Tibial artery (tissue), 4 donors: Measurements from ENCODE around the gene THSD4.

Experiments
- DNase-seq, 2 donors: peaks; one replicate each; pipeline ENCODE4 v3.0.0-alpha.2; 2019
- H3K27ac ChIP-seq, 2 donors: fragments of 200-600 bp; sonication (generic) in 1 of 2; 1 replicate in 1 of 2; 2 replicates in 1 of 2; pipeline ENCODE4 v1.5.1; 2018 to 2019; ENCODE audit warnings: mild to moderate bottlenecking in 1 of 2
- H3K27me3 ChIP-seq, 2 donors: fragments of 200-600 bp; sonication (generic) in 1 of 2; one replicate each; pipeline versions ENCODE4 v1.5.1 to v1.6.0; 2016 to 2019
- H3K36me3 ChIP-seq, 3 donors: fragments of 200-600 bp; sonication (generic) in 2 of 3; one replicate each; pipeline ENCODE4 v1.5.1; 2016 to 2019; ENCODE audit warnings: mild to moderate bottlenecking in 2 of 3
- H3K4me1 ChIP-seq, 4 donors: fragments of 200-600 bp; sonication (generic) in 2 of 4; 1 replicate in 3 of 4; 2 replicates in 1 of 4; pipeline ENCODE4 v1.5.1; 2016 to 2019
- H3K4me3 ChIP-seq, 2 donors: fragments of 200-600 bp; sonication (generic) in 1 of 2; 1 replicate in 1 of 2; 2 replicates in 1 of 2; pipeline ENCODE4 v1.5.1; 2018 to 2019; ENCODE audit warnings: mild to moderate bottlenecking in 2 of 2
- H3K9me3 ChIP-seq, 3 donors: fragments of 200-600 bp; sonication (generic) in 1 of 3; one replicate each; pipeline ENCODE4 v1.5.1; 2016 to 2019
- CTCF ChIP-seq, 2 experiments: fragments of 200-600 bp in 1 of 2; fragments of 450-650 bp in 1 of 2; IDR thresholded peaks; one replicate each; pipeline ENCODE4 v1.5.1; 2017 to 2019; ENCODE audit warnings: antibody characterized with exemption in 2 of 2, mild to moderate bottlenecking in 1 of 2, moderate library complexity in 1 of 2
- intact Hi-C: fragments of 100-400 bp; cut with DNase I; formaldehyde crosslinking; loops from one replicate; pipeline ENCODE4 v1.15.0; 2023; ENCODE audit warnings: low total_unique reads

Gene THSD4

GRCh38 chr15:71462638-71463037, 347.4 kb downstream of the THSD4 start:
- Histone ChIP-seq H3K36me3 (no peaks in the 10 kb centered on the region), H3K27me3 (no peaks in the 10 kb centered on the region), H3K4me1 (no peaks in the 10 kb centered on the region), H3K9me3 (no peaks in the 10 kb centered on the region), H3K4me3 (no peak overlapping the region), H3K27ac (no peak overlapping the region)
- intact Hi-C loops, result no loop called here
- no peak for TF ChIP-seq CTCF (IDR thresholded peaks at IDR 0.05)
- DNase-seq, result no peak

- no peak overlapping the region for H3K27ac ChIP-seq
- intact Hi-C loops, result no loop called here
- no peaks in the 10 kb centered on the region for H3K36me3 ChIP-seq
- no peak for TF ChIP-seq CTCF (IDR thresholded peaks at IDR 0.05)
- no peaks in the 10 kb centered on the region for H3K9me3 ChIP-seq
- no peak overlapping the region for H3K4me3 ChIP-seq
- no peak for DNase-seq
- H3K4me1 ChIP-seq, result no peaks in the 10 kb centered on the region
- H3K27me3 ChIP-seq, result no peaks in the 10 kb centered on the region
Observed at GRCh38 chr15:71463156-71463665, 347.9 kb downstream of the THSD4 start.

GRCh38 chr15:71465131-71465955, 350.1 kb downstream of the THSD4 start:
- no peaks in the 10 kb centered on the region for H3K36me3 ChIP-seq
- no peaks in the 10 kb centered on the region for H3K4me1 ChIP-seq
- H3K27ac ChIP-seq, result no peak overlapping the region
- intact Hi-C loops, result no loop called here
- no peak for TF ChIP-seq CTCF (IDR thresholded peaks at IDR 0.05)
- no peak for DNase-seq
- no peak overlapping the region for H3K4me3 ChIP-seq
- no peaks in the 10 kb centered on the region for H3K9me3 ChIP-seq
- no peaks in the 10 kb centered on the region for H3K27me3 ChIP-seq

GRCh38 chr15:71468715-71469114, 353.4 kb downstream of the THSD4 start:
- intact Hi-C loops, result no loop called here
- H3K36me3 ChIP-seq, result no peaks in the 10 kb centered on the region
- H3K27me3 ChIP-seq, result no peaks in the 10 kb centered on the region
- H3K9me3 ChIP-seq, result no peaks in the 10 kb centered on the region
- no peak overlapping the region for H3K27ac ChIP-seq
- DNase-seq, result no peak
- no peak overlapping the region for H3K4me3 ChIP-seq
- no peaks in the 10 kb centered on the region for H3K4me1 ChIP-seq
- no peak for TF ChIP-seq CTCF (IDR thresholded peaks at IDR 0.05)

GRCh38 chr15:71469413-71469812, 354.1 kb downstream of the THSD4 start:
- no peak for TF ChIP-seq CTCF (IDR thresholded peaks at IDR 0.05)
- Histone ChIP-seq H3K4me3 (no peak overlapping the region), H3K36me3 (no peaks in the 10 kb centered on the region), H3K9me3 (no peaks in the 10 kb centered on the region), H3K27me3 (no peaks in the 10 kb centered on the region), H3K4me1 (no peaks in the 10 kb centered on the region), H3K27ac (no peak overlapping the region)
- DNase-seq, result no peak
- intact Hi-C loops, result no loop called here
